22Rv1 (cell line): ENCODE measurements around the gene CKB.

Experiments used
- ZFX ChIP-seq: fragments of 450-650 bp; IDR thresholded peaks from 2 replicates; pipeline ENCODE4 v1.6.1; 2017; ENCODE audit warnings: antibody characterized with exemption, borderline replicate concordance
- TF ChIP-seq, protein P1 (sequence below): fragments of 450-650 bp; IDR thresholded peaks from 2 replicates; pipeline ENCODE4 v1.5.1; 2017; ENCODE audit warnings: mild to moderate bottlenecking

DNA sequence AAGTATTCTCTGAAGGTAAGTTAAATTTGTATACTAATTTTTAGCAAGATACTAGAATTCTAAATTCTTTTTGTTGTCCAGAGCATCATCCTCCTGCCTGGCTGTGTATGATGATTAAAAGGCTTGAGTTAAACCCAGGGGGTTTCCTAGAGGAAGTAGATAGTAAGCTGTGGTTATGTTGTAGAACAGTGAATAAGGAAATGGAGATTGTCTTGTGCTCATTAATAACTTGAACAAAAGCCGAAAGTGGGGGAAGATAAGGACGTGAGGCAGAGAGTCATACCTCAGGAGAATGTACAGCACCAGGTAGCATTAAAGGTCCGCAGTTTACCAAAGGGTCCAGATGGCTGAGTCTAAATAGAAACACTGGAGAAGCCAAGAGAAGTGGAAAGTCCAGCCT, 42.0 kb downstream of the CKB start:
- TF ChIP-seq, protein P1, sequence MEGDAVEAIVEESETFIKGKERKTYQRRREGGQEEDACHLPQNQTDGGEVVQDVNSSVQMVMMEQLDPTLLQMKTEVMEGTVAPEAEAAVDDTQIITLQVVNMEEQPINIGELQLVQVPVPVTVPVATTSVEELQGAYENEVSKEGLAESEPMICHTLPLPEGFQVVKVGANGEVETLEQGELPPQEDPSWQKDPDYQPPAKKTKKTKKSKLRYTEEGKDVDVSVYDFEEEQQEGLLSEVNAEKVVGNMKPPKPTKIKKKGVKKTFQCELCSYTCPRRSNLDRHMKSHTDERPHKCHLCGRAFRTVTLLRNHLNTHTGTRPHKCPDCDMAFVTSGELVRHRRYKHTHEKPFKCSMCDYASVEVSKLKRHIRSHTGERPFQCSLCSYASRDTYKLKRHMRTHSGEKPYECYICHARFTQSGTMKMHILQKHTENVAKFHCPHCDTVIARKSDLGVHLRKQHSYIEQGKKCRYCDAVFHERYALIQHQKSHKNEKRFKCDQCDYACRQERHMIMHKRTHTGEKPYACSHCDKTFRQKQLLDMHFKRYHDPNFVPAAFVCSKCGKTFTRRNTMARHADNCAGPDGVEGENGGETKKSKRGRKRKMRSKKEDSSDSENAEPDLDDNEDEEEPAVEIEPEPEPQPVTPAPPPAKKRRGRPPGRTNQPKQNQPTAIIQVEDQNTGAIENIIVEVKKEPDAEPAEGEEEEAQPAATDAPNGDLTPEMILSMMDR, result no peak
- no peak for TF ChIP-seq ZFX
